Measurements from ENCODE around the gene GPR32. TPM values are rescaled to one million over a fixed set of nuclear protein-coding genes. Genes with fewer than 3 reads are reported as not detected.

The GPR32 gene
- total RNA-seq, 1 experiment from 2014 or later: not detected

- peak; percentile 94 for TF ChIP-seq USF1 (CRISPR knock-in tag; IDR thresholded peaks at IDR 0.05)
- 0 out of 2 replicates have a peak, but pooled peaks have one; percentile 39 for TF ChIP-seq SMAD4 (CRISPR knock-in tag; IDR thresholded peaks at IDR 0.05)
- TF ChIP-seq ZNF423 (CRISPR knock-in tag; IDR thresholded peaks at IDR 0.05): 0 out of 2 replicates have a peak, but pooled peaks have one; percentile 3
- 0 out of 2 replicates have a peak, but pooled peaks have one; percentile 59 for TF ChIP-seq ZNF281 (CRISPR knock-in tag; IDR thresholded peaks at IDR 0.05)
- TF ChIP-seq ESRRA (CRISPR knock-in tag; IDR thresholded peaks at IDR 0.05; ENCODE audit: borderline replicate concordance): no peak
- TF ChIP-seq ZNF512 (CRISPR knock-in tag; IDR thresholded peaks at IDR 0.05; ENCODE audit: borderline replicate concordance): no peak
- TF ChIP-seq, protein P1, sequence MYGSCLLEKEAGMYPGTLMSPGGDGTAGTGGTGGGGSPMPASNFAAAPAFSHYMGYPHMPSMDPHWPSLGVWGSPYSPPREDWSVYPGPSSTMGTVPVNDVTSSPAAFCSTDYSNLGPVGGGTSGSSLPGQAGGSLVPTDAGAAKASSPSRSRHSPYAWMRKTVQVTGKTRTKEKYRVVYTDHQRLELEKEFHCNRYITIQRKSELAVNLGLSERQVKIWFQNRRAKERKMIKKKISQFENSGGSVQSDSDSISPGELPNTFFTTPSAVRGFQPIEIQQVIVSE (CRISPR knock-in tag; IDR thresholded peaks at IDR 0.05; ENCODE audit: borderline replicate concordance): no peak
- TF ChIP-seq, protein P2, sequence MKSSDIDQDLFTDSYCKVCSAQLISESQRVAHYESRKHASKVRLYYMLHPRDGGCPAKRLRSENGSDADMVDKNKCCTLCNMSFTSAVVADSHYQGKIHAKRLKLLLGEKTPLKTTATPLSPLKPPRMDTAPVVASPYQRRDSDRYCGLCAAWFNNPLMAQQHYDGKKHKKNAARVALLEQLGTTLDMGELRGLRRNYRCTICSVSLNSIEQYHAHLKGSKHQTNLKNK (CRISPR knock-in tag; IDR thresholded peaks at IDR 0.05): no peak
- no peak for TF ChIP-seq ZNF396 (CRISPR knock-in tag; IDR thresholded peaks at IDR 0.05; ENCODE audit: borderline replicate concordance)
- TF ChIP-seq, protein P3, sequence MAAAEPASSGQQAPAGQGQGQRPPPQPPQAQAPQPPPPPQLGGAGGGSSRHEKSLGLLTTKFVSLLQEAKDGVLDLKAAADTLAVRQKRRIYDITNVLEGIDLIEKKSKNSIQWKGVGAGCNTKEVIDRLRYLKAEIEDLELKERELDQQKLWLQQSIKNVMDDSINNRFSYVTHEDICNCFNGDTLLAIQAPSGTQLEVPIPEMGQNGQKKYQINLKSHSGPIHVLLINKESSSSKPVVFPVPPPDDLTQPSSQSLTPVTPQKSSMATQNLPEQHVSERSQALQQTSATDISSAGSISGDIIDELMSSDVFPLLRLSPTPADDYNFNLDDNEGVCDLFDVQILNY (CRISPR knock-in tag; IDR thresholded peaks at IDR 0.05): peak; percentile 93
- 0 out of 2 replicates have a peak, but pooled peaks have one; percentile 71 for TF ChIP-seq KAT7 (CRISPR knock-in tag; IDR thresholded peaks at IDR 0.05; ENCODE audit: borderline replicate concordance)
- no peak; the same call in 1 of the 2 replicates for TF ChIP-seq OVOL2 (CRISPR knock-in tag; IDR thresholded peaks at IDR 0.05; ENCODE audit: borderline replicate concordance)
- TF ChIP-seq, protein P4, sequence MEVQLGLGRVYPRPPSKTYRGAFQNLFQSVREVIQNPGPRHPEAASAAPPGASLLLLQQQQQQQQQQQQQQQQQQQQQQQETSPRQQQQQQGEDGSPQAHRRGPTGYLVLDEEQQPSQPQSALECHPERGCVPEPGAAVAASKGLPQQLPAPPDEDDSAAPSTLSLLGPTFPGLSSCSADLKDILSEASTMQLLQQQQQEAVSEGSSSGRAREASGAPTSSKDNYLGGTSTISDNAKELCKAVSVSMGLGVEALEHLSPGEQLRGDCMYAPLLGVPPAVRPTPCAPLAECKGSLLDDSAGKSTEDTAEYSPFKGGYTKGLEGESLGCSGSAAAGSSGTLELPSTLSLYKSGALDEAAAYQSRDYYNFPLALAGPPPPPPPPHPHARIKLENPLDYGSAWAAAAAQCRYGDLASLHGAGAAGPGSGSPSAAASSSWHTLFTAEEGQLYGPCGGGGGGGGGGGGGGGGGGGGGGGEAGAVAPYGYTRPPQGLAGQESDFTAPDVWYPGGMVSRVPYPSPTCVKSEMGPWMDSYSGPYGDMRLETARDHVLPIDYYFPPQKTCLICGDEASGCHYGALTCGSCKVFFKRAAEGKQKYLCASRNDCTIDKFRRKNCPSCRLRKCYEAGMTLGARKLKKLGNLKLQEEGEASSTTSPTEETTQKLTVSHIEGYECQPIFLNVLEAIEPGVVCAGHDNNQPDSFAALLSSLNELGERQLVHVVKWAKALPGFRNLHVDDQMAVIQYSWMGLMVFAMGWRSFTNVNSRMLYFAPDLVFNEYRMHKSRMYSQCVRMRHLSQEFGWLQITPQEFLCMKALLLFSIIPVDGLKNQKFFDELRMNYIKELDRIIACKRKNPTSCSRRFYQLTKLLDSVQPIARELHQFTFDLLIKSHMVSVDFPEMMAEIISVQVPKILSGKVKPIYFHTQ (CRISPR knock-in tag; IDR thresholded peaks at IDR 0.05): peak; percentile 68; the same call in 1 of the 2 replicates
- TF ChIP-seq, protein P5, sequence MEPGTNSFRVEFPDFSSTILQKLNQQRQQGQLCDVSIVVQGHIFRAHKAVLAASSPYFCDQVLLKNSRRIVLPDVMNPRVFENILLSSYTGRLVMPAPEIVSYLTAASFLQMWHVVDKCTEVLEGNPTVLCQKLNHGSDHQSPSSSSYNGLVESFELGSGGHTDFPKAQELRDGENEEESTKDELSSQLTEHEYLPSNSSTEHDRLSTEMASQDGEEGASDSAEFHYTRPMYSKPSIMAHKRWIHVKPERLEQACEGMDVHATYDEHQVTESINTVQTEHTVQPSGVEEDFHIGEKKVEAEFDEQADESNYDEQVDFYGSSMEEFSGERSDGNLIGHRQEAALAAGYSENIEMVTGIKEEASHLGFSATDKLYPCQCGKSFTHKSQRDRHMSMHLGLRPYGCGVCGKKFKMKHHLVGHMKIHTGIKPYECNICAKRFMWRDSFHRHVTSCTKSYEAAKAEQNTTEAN (CRISPR knock-in tag; IDR thresholded peaks at IDR 0.05): no peak
- TF ChIP-seq GABPB1 (CRISPR knock-in tag; IDR thresholded peaks at IDR 0.05): peak; percentile 74
- no peak for TF ChIP-seq MLX (CRISPR knock-in tag; IDR thresholded peaks at IDR 0.05)
- TF ChIP-seq, protein P6, sequence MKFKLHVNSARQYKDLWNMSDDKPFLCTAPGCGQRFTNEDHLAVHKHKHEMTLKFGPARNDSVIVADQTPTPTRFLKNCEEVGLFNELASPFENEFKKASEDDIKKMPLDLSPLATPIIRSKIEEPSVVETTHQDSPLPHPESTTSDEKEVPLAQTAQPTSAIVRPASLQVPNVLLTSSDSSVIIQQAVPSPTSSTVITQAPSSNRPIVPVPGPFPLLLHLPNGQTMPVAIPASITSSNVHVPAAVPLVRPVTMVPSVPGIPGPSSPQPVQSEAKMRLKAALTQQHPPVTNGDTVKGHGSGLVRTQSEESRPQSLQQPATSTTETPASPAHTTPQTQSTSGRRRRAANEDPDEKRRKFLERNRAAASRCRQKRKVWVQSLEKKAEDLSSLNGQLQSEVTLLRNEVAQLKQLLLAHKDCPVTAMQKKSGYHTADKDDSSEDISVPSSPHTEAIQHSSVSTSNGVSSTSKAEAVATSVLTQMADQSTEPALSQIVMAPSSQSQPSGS (CRISPR knock-in tag; IDR thresholded peaks at IDR 0.05; ENCODE audit: borderline replicate concordance, low read depth): no peak; the same call in 1 of the 2 replicates
- peak; percentile 85 for TF ChIP-seq TEAD1 (CRISPR knock-in tag; IDR thresholded peaks at IDR 0.05)
- 0 out of 2 replicates have a peak, but pooled peaks have one; percentile 62 for TF ChIP-seq CREM (CRISPR knock-in tag; IDR thresholded peaks at IDR 0.05)
- TF ChIP-seq TP53 (CRISPR knock-in tag; IDR thresholded peaks at IDR 0.05): no peak
- TF ChIP-seq SP1 (CRISPR knock-in tag; conservative IDR thresholded peaks at IDR 0.05): peak; percentile 69
Measured at GRCh38 chr19:50804420-50805272, 34.4 kb downstream of the GPR32 start (continued).
